ENCODE measurements around the gene SSR3.

- TF ChIP-seq POLR2A (IDR thresholded peaks at IDR 0.05) (no peak), CTCF (IDR thresholded peaks at IDR 0.05) (no peak)
Measured at GRCh38 chr3:156559321-156559720, 4.4 kb upstream of the SSR3 start.

Data from uterus (tissue), 2 donors.